Stimulated activated CD8-positive, alpha-beta memory T cell treated with anti-CD3 and anti-CD28 coated beads, Interleukin-7, amount 100 ng/mL, for 1 hour (primary cell): ENCODE results near the gene ELOVL7.
"Not testable (repeated sequence)": the region's sequence is repeated elsewhere in the genome, so short reads cannot be mapped to it uniquely, and the experiment has no call there.

Experiments
- DNase-seq, 2 donors: peaks; one replicate each; pipeline ENCODE4 v3.0.0-alpha.2; 2020; ENCODE audit warnings: low read depth in 2 of 2

The ELOVL7 gene

DNA sequence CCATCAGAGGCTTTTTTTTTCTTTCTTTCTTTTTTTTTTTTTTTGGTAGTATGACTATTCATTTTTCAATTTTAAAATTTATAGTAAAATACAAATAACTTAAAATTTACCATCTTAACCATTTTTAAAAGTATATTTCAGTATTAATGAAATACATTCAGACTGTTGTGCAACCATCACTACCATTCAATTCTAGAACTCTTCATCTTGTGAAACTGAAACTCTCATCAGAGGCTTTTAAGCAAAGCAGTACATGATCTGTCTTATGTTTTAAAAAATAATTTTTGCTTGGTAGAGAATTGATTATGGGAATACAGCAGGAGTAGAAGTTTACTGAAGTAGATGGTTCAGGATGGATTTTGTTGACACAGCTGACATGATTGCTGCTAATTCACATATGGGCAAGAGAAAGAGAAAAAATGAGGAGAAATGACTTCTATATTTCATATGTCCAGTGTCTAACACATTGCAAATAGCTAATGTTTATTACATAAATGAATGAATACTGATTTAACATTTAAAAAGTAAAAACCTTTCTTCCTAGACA lies 13.4 kb downstream of the ELOVL7 start:
- no peak for DNase-seq

- no peak for DNase-seq
Observed at GRCh38 chr5:60829490-60830266, 14.4 kb downstream of the ELOVL7 start.

GRCh38 chr5:60827201-60827600 lies 16.9 kb downstream of the ELOVL7 start:
- no peak for DNase-seq

DNA sequence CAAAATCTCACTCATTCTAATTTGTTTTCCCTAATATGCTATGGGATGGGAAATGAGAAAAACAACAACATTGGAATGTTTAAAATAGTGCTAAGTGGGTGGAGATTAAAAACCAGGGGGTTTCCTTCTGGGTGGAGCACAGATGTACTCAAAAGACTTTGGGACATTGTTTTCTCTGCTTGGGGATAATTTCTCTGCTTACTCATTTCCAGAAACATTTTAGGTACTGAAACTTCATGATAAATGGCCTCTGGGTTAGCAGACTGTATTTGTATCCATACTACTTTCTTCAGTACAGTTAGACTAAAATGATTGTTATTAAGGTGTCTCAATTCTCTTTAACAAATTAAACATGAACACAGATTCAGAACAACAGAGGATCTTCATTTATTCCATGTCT lies 17.4 kb downstream of the ELOVL7 start:
- no peak for DNase-seq

GRCh38 chr5:60823574-60823973 lies 20.5 kb downstream of the ELOVL7 start:
- no peak for DNase-seq

DNA sequence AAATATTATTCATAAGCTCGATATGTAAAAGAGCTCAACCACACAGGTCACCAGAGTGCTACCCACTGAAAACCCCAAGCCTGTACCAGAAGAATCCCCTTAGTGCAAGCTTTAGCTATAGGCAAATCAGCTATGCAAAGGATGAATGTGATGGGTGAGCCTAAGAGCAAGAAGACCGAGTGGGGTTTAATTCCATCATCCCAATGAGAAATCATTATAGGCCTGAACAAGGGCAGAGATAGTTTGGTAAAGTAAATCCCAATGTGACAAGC lies 21.8 kb downstream of the ELOVL7 start:
- no peak for DNase-seq

GRCh38 chr5:60821488-60822284 lies 22.4 kb downstream of the ELOVL7 start:
- no peak for DNase-seq

GRCh38 chr5:60820593-60821487 lies 23.2 kb downstream of the ELOVL7 start:
- no peak for DNase-seq

DNA sequence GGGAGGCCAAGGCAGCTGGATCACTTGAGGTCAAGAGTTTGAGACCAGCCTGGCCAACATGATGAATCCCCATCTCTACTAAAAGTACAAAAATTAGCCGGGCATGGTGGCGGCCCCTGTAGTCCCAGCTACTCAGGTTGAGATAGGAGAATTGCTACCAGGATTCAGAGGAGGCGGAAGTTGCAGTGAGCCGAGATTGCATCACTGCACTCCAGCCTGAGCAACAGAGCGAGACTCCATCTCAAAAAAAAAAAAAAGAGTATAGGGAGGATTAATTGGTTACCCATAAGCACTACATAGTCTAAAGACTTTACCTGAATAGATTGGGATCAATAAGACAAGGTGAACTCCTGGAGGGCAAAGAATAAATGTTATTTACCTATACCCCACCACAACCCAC lies 27.9 kb downstream of the ELOVL7 start:
- not testable (repeated sequence) for DNase-seq

GRCh38 chr5:60814498-60814897 lies 29.6 kb downstream of the ELOVL7 start:
- no peak for DNase-seq

- no peak for DNase-seq
Observed at GRCh38 chr5:60812426-60812825, 31.6 kb downstream of the ELOVL7 start.

DNA sequence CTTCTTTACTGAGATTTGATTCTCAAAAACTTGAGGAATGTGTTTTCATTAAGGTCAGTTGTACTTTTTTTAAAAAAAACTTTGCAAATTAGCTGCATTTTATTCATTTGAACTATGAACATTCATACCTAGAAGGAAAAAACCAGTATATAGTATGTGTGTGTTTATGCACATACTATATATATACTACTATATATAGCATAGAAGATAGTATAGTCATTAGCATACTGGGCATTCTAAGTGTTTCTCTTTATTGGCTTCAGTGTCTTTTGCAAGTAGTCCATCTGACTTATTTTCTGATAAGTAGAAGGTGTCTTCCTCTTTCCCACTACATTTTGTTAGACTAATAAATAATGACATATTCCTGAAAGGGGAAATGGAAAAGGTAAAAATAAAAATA lies 33.0 kb downstream of the ELOVL7 start:
- no peak for DNase-seq

GRCh38 chr5:60810438-60811085 lies 33.5 kb downstream of the ELOVL7 start:
- DNase-seq = no peak

DNA sequence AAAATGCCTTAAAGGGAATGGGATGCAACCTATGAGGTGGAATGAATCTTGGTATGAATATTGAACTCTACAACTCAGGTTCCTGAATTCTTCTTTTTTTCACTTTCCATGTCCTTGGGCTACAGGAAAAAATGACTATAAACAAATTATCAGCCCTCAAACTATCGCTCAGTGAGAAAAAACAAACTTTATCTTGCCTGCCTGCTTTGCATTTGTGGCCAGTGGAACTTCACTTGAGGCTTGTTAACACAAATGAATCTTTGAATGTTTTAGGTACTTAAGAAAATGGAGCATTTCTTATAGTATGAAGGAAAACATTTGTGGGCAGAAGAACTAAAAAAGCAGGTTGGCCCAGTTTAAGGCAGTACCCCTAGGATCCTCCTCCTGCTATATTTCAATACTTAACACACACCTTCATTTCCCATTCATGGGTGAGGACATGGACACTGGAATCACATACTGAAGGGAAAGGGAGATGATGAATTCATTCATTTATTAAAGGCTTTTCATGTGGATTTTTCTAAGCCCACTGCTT lies 34.1 kb downstream of the ELOVL7 start:
- DNase-seq = no peak

- no peak for DNase-seq
Observed at GRCh38 chr5:60806591-60807243, 37.4 kb downstream of the ELOVL7 start.

- DNase-seq = no peak
Observed at GRCh38 chr5:60805463-60805862, 38.6 kb downstream of the ELOVL7 start.

DNA sequence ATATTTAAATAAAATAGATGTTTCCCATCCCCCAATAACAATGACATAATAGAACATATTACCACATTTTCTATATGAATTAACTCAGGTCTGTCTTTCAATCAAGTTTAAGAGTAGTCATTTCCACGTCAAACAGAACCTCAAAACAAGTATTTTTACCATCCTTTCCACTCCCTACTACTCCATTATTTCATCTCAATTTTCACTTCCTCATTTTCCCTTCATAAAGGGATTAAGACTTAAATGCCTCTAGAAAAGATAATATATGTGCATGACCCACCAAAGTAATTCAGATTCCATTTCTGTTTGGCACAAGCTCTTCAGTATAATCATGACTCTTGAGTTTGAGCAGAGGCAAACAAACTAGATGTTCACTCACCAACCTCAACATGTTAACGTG lies 40.4 kb downstream of the ELOVL7 start:
- no peak for DNase-seq

GRCh38 chr5:60802986-60803385 lies 41.1 kb downstream of the ELOVL7 start:
- no peak for DNase-seq

DNA sequence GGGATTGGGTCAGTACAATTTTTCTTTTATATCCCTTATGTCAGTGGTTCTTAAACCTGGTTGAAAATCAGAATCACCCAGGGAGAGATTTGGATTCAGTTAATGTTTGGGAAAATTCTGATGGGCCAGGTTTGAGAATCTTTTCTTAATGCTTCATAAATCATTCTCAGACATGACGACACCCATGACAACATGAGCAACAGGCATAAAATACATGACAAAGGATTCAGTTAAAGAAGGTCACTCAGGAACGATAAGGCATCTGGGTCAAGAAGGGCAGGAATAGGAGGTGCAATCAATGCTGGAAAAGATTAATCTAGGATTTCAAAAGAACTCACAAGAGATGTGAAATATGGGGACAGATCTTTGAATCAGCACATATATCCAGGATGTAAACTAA lies 41.8 kb downstream of the ELOVL7 start:
- DNase-seq = no peak

GRCh38 chr5:60797482-60798153 lies 46.5 kb downstream of the ELOVL7 start:
- DNase-seq = no peak
